Measurements from ENCODE around the gene C2orf78.

The C2orf78 gene

DNA sequence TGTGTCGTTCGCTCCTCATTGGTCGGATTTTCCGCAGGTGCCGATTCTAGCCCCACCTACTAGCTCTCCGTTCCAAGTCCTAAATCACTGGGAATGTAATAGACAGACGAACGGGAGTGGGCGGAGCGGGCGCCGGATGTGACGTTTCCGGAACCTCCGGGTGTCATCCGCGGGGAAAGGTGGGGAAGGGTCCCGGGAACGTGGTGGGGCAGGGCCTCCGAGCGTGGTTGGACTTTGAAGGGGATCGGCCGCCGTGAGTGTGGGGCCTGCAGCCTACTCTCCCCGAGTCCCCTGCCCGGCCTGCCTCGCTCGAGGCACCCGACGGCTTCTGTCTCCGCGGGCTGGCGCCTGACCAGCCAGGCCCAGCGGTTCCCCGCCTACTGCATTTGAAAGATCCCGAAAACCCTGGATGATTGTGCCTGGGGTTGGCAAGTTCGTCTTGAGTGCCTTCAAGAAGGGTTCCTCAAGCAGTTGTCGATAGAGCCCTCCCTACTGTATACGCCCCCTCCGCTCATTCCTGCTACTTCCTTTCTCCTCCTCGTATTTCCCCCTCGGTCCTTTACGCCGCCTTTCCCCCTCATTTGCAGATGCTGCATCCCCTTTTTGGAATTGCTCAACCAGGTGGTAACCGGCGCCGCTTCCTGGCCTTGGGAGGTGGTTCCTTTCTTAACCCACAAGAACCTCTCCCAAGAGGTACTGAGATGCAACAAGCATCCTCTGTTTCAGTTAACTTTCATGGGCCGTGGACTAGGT, 45.0 kb downstream of the C2orf78 start, which contains the start of gene STAMBP:
Gene STAMBP (plus strand): TSS at position 144 of the 753 bp plus-strand sequence. CDS start 1,896 bp downstream, outside the sequence.
- TF ChIP-seq, protein P1, sequence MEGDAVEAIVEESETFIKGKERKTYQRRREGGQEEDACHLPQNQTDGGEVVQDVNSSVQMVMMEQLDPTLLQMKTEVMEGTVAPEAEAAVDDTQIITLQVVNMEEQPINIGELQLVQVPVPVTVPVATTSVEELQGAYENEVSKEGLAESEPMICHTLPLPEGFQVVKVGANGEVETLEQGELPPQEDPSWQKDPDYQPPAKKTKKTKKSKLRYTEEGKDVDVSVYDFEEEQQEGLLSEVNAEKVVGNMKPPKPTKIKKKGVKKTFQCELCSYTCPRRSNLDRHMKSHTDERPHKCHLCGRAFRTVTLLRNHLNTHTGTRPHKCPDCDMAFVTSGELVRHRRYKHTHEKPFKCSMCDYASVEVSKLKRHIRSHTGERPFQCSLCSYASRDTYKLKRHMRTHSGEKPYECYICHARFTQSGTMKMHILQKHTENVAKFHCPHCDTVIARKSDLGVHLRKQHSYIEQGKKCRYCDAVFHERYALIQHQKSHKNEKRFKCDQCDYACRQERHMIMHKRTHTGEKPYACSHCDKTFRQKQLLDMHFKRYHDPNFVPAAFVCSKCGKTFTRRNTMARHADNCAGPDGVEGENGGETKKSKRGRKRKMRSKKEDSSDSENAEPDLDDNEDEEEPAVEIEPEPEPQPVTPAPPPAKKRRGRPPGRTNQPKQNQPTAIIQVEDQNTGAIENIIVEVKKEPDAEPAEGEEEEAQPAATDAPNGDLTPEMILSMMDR (IDR thresholded peaks at IDR 0.05; ENCODE audit: extremely low read depth, missing control alignments), result no peak
- peak; percentile 94 for DNase-seq (ENCODE audit: low spot score)

DNA sequence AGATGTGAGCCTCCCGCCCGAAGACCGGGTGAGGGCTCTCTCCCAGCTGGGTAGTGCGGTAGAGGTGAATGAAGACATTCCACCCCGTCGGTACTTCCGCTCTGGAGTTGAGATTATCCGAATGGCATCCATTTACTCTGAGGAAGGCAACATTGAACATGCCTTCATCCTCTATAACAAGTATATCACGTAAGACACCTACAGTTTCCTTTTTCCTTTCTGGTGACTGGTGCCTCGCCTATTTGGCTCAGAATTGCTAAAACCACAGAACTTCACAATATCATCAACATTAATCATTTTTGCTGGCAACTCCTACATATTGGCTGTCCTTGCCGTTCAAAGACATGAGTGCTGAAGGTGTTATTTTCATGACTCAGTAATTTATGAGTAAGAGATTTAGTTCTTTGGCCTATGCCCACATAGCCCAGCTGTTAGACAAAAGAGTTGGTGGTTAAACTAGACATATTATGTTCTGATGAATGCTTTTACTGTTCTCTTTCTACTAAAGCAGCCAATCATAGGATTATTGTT, 47.0 kb downstream of the C2orf78 start:
- no peak for DNase-seq (ENCODE audit: low spot score)
- TF ChIP-seq, protein P1 (IDR thresholded peaks at IDR 0.05; ENCODE audit: extremely low read depth, missing control alignments), result no peak

DNA sequence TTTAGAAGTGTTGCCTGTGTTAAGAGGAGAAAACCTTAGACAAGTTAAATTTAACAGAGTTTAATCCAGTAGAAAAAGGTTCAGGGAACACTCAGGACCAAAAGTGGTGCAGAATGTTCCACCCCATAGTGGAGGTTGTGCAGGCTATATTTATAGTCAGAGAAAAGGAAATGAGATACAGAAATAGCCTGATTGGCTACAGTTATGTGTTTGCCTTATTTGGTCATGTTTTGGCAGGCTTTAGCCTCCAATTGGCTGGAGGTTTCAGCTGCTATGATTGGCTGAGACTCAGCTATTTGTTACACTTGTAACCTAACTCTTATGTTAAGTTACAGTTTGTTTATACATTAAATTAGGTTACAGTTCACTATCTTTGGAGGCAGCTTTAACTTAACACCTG, 48.9 kb downstream of the C2orf78 start:
- DNase-seq (ENCODE audit: low spot score), result no peak
- TF ChIP-seq, protein P1 (IDR thresholded peaks at IDR 0.05; ENCODE audit: extremely low read depth, missing control alignments), result no peak

DNA sequence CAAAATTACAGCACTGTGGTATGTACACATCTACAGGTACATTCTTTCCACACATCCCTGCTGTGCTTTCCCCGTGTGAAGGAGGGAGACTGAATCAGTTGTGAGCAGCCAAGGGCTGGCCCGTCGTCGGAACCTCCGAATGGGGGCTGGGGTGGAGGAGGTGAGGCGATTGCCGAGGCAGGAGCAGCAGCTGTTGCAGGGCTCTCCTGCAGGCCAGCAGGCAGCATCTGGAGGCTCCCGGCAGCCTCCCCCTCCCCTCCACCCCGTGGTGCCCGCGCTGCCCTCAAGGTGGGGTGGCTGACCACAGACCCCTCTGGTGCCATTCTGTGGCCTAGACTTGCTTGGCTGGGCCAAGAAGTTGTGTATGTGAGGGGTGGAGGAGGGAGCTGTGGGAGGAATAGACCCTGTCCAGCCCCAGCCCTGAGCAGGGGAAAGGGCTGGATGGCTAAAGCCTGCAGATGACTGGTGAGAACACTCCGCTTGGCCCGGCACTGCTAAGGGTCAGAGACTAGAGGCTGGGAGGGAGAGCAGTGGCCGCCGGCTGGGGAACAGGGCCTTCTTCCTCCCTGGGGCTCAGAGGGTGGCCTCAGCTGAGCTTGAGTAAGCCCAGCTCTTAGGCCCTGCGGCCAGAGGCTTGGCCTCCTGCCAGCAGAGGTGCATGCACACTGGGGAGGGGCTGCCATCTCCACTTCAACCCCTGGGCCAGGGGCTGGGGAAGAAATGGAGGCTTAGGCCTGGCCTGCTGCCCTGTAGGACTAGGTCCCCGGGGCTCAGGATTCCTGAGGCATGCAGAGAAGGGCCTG, 52.4 kb downstream of the C2orf78 start:
- no peak for DNase-seq (ENCODE audit: low spot score)
- TF ChIP-seq, protein P1 (IDR thresholded peaks at IDR 0.05; ENCODE audit: extremely low read depth, missing control alignments), result no peak

DNA sequence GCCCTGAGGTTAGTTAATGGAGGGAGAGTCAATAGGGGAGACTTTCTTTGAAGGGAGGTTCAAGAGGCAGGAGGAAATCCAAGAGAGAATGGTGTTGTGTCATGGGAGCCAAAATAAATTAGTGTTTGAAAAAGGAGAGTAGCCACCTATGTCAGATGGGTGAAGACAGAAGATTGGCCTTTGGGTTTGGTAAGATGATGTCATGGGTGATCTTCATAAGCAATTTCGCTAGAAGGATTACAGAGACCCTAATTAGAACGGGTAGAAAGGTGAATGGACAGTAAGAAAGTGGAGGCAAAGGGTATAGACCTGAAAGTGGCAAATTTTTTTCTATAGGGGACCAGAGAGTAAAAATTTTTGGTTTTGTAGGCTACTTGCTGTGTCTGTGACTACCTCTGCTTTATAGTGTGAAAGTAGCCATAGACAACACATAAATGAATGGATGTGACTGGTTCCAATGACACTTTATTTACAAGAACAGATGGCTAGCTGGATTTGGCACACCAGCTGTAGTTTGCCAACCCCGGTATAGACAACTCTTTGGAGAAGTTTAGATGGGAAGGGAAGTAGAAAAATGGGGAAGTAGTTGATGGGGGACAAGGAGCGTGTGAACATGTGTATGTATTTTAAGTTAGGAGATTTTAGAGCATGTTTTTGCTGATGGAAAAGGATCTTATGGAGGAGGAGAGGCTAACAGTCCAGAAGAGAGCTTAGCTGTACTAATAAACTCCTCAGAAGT, 54.0 kb downstream of the C2orf78 start:
- no peak for DNase-seq (ENCODE audit: low spot score)
- TF ChIP-seq, protein P1 (IDR thresholded peaks at IDR 0.05; ENCODE audit: extremely low read depth, missing control alignments), result no peak

DNA sequence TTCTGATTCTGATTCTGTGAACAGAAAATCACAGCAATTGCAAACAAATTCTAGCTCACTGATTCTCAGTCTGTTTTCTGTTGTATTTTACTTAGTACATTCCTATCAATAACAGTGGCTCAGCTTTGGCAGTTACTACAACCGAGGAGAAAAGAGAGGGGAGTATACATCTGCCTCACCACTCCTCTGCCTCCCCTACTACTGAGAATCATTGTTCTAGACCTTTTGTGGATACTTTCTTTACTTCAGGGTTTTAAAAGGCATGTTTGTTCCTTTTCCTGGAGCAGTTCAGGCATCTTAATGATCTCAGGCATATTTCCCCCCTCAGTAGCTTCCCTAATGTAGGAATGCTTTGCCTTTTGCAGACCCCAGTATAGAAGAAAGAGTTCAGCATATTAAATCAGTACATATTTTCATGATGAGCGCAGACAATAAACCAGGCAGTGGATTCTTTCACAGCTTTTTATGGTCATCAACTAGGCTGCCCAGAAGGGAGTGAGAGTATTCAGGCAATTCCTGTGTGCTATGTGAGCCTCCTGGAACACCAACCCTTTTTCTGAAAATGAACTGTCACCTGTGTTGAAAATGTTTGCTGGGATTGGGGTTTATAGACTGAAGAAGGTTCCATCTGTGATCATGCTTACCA, 55.0 kb downstream of the C2orf78 start:
- no peak for DNase-seq (ENCODE audit: low spot score)
- TF ChIP-seq, protein P1 (IDR thresholded peaks at IDR 0.05; ENCODE audit: extremely low read depth, missing control alignments), result no peak

All from GM20000 (cell line).